Stimulated activated naive CD4-positive, alpha-beta T cell (primary cell): Measurements from ENCODE around the gene SDK1.
"Not testable (repeated sequence)": the region's sequence is repeated elsewhere in the genome, so short reads cannot be mapped to it uniquely, and the experiment has no call there.

Experiments used
- DNase-seq, 6 experiments: peaks; one replicate each; lab custom pipeline; 2025; lab: John Stamatoyannopoulos, UW

Gene SDK1

GRCh38 chr7:3678314-3678810, 377.3 kb downstream of the SDK1 start:
- DNase-seq = no peak

DNA sequence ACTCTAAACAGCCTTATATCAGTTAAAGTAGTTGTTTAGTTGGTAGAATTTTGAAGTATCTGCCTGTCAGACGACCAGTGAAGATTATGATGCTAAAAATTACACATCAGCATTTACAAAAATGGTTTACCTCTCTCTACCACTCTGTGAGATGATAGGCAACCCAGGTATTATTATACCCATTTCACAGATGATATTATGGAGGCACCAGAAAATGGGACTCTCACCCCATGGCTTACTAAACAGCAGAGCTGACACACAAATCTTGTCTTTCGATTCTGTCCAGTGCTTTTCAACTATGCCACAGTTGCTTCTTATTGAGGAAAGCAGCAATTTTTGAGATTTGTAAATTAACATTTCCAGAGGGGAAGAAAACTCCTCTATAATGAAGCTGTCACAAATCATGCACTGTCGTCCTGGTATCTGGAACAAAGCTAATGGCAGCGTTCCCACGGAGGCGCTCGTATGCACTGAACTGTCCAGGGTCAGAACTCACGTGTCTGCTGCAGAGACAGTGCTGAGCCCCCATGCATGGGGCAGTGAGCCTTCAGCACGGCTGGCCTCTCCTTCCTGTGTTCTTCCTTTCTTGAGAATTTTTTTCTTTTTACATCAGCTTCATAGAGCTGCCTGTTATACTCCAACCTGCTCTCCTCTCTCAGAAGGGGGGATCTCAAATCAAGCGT, 381.1 kb downstream of the SDK1 start:
- DNase-seq = no peak

GRCh38 chr7:3683546-3684539, 382.8 kb downstream of the SDK1 start:
- no peak for DNase-seq

- DNase-seq = no peak
Measured at GRCh38 chr7:3688071-3688470, 387.0 kb downstream of the SDK1 start.

GRCh38 chr7:3688842-3689241, 387.8 kb downstream of the SDK1 start:
- DNase-seq = no peak

GRCh38 chr7:3691478-3692158, 390.6 kb downstream of the SDK1 start:
- DNase-seq = no peak

DNA sequence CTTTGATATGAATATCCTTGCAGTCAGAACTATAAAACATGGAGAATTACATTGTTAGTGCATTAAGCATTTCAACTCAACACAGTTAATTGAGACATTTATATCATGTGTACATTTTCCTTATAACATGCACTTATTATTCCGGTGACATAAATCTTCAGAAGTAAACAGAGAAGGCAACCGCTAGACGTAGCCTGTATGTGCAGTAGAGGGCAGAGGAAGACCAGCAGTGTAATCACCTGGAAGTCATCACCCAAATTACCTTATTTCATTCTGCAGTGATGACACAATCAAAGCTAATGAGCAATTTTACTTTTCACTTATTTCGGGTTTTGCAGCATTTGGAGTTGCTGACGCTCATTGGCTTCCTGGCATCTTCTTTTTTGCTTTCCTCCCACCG, 394.6 kb downstream of the SDK1 start:
- no peak for DNase-seq

GRCh38 chr7:3696113-3696512, 395.1 kb downstream of the SDK1 start:
- DNase-seq = no peak

DNA sequence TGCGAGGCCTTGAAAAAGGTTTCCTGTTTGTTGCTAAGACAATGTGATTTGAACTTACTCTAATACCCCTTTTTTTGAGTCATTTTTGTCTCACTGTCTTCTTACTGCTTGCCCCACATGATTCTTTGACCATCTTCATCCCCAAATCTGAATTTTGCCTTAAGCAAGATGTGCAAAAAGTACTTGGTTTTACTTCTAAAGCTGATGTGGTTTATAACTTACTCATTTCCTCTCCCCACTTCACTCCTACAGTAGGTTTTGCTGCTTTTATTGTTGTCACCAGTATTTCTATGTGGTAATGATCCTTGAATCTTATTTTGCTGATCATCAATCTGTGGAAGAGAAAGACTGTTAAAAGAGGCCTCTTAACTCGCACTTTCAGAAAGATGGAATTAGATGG, 396.4 kb downstream of the SDK1 start:
- DNase-seq = peak in 1 of 6 experiments; percentile 11

GRCh38 chr7:3705258-3705657, 404.2 kb downstream of the SDK1 start:
- no peak for DNase-seq

DNA sequence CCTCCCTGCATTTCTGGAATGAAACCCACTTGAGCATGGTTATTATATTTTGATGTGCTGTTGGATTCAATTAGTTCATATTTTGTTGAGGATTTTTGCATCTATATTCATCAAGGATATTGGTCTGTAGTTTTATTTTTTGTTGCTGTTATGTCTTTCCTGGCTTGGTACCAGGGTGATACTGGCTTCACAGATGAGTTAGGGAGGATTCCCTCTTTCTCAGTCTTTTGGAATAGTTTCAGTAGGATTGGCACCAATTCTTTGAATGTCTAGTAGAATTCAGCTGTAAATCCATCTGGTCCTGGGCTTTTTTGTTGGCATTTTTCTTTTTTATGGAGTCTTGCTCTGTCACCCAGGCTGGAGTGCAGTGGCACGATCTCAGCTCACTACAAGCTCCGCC, 405.0 kb downstream of the SDK1 start:
- not testable (repeated sequence) for DNase-seq

- DNase-seq = no peak
Measured at GRCh38 chr7:3710122-3710521, 409.1 kb downstream of the SDK1 start.

DNA sequence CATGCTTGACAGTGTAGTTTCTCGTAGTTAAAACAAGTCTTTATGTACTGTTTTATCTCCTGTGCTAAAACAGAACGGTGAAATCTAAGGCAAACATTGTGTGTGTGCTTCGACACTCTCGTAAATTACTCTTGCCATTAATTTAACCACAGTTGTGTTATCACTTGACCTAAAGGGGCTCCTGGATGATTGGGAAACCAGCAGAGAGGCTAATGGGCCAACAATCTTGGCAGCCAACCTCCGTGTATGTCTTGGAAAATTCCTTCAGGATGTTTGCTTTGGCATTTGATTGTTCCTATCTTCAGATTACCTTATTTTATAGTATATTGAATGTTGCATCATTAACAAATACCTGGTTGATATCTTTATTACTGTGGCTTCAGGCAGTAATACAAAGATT, 409.5 kb downstream of the SDK1 start:
- no peak for DNase-seq

- no peak for DNase-seq
Measured at GRCh38 chr7:3712841-3713240, 411.8 kb downstream of the SDK1 start.

- DNase-seq = no peak
Measured at GRCh38 chr7:3721422-3721821, 420.4 kb downstream of the SDK1 start.

DNA sequence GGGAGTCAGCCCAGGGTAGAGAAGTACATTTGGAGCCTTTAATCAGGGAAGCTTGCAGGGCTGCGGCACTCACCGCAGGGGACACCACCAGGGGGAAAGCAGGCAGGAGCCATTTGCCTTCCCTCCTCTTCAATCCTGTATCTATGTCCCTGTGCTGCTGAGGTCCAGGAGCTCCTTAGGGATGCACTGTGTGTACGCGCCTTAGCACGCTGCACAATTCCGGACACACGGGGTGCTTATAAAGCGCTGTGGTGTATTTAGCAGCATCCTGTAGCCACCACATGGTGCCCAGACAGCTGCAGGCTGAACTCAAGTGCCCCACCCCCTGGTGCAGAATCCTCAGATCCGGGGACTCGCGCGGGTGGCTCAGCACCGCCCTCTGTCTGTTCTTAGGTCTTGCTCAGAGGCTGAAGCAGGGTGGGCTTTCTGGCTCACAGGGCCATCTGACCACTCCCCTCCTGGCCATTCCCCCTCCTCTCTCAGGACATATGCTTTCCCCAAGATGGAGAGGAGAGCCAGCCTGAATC, 421.4 kb downstream of the SDK1 start:
- DNase-seq = peak in 5 of 6 experiments; percentile 1 to 33 (median 24)

GRCh38 chr7:3725155-3726059, 424.4 kb downstream of the SDK1 start:
- no peak for DNase-seq

DNA sequence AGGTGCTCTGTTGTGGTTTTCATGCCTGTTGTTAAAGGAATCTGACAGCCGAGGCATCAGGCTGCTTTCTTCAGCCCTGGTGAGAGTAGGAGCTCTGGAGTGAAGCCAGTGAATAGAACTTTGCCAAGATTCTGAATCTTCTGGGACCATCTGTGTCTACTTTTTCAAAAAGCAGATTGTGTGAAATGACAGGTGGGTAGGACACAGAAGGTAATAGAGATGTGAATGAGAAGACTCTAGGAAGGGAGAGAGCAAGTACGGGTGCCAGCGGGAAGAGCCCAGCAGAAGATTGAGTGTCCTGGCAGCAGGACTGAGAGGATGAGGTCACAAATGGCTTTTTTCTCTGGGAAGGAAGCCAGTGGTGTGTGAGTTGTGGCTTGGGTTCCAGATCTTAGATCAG, 429.2 kb downstream of the SDK1 start:
- no peak for DNase-seq

GRCh38 chr7:3732395-3733005, 431.4 kb downstream of the SDK1 start:
- DNase-seq = no peak

DNA sequence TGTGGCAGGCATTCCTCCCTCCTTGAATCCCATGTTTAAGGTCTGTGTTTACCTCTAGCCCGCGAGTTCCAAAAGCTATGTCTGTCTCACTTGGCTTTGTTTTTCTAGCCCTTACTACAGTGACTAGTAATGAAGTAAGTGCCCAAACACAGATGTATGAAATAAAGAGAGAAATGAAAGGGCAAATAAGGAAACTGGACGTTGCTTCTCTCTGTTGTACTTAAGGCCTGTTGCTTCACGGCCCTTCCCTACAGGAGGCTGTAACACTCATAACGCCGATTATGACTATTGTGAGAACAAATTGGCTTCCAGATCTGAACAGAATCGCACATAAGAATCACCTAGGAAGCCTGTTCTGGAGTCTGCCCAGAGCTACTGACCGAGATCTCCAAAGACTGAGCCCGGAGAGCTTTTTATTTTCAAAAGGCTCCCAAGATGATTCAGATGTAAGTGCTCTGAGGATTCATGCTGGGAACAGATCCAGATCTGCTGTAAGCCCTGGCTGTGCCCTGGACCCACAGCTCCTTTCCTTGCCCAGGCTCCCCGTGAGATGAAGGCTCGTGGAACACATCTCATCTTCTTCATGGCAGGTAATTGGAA, 432.6 kb downstream of the SDK1 start:
- no peak for DNase-seq
